ENCODE results near the gene JAKMIP1.

DNA sequence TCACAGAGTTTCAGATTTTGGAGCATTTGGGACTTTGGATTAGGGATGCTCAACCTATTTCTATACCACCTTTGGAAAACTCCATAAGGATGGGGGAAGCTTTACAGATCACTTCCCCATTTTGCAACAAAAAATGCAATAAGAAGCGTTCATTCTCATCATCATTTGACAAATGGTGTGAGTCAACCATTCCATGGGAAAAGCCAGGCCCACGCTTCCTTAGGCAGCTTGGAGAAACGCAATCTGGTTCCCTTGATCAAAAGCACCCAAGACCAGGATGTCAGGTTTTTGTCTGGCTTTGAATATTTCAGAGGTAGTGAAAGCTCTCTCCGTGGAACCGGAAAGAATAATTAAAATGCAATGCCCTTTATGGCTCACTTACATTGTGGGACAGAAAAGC is 102.8 kb downstream of the JAKMIP1 start:
- TF ChIP-seq, protein P1, sequence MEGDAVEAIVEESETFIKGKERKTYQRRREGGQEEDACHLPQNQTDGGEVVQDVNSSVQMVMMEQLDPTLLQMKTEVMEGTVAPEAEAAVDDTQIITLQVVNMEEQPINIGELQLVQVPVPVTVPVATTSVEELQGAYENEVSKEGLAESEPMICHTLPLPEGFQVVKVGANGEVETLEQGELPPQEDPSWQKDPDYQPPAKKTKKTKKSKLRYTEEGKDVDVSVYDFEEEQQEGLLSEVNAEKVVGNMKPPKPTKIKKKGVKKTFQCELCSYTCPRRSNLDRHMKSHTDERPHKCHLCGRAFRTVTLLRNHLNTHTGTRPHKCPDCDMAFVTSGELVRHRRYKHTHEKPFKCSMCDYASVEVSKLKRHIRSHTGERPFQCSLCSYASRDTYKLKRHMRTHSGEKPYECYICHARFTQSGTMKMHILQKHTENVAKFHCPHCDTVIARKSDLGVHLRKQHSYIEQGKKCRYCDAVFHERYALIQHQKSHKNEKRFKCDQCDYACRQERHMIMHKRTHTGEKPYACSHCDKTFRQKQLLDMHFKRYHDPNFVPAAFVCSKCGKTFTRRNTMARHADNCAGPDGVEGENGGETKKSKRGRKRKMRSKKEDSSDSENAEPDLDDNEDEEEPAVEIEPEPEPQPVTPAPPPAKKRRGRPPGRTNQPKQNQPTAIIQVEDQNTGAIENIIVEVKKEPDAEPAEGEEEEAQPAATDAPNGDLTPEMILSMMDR (IDR thresholded peaks at IDR 0.05): no peak
- TF ChIP-seq POLR2A (IDR thresholded peaks at IDR 0.05): no peak

All from breast epithelium (tissue), 3 donors.